HepG2 (cell line): ENCODE measurements around the gene NPHS1. TPM values are rescaled to one million over a fixed set of nuclear protein-coding genes. Genes with fewer than 3 reads are reported as not detected.
"Not testable (repeated sequence)": the region's sequence is repeated elsewhere in the genome, so short reads cannot be mapped to it uniquely, and the experiment has no call there.

Experiments
- ATAC-seq: fragments of 200-7000 bp; cut with Tn5 transposase; 3 replicates; pipeline ENCODE4 v1.9.1; 2020; ENCODE audit warnings: mild to moderate bottlenecking, moderate library complexity
- BruUV-seq: library from RNA; stranded (reverse); fragments of 400-500 nt; replicated peaks from 2 replicates; lab custom pipeline; 2021; lab: Mats Ljungman, UMichigan
- CTCF ChIA-PET: fragments of 300-600 bp; formaldehyde crosslinking; extraction: SDS; loops from one replicate; lab custom pipeline; 2021; ENCODE audit warnings: low total read pairs, inconsistent platforms, low intra/inter-chr PET ratio; lab: Yijun Ruan, JAX
- POLR2A ChIA-PET: fragments of 350-600 bp; sonication (Branson Sonifier 250); formaldehyde crosslinking; loops from one replicate; lab custom pipeline; 2020; ENCODE audit warnings: antibody characterized with exemption, inconsistent platforms; lab: Yijun Ruan, JAX
- DNase-seq: peaks from one replicate; pipeline ENCODE4 v3.0.0-alpha.2; 2015; ENCODE audit warnings: low spot score
- FAIRE-seq: peaks from 3 replicates; lab custom pipeline; 2011; peaks lifted over from hg19 to GRCh38; lab: Jason Lieb, UNC
- H2AFZ ChIP-seq: one replicate; pipeline ENCODE4 v1.6.1; 2011; ENCODE audit warnings: low read length, inconsistent platforms
- H3K27ac ChIP-seq: fragments of 300-600 bp; 3 replicates; pipeline ENCODE4 v1.8.0; 2011; ENCODE audit warnings: mixed run types, mild to moderate bottlenecking, mixed read lengths, low read length, inconsistent platforms; ENCODE audit not compliant: insufficient read depth; ENCODE audit errors: extremely low read length
- H3K27me3 ChIP-seq, 2 experiments: fragments of 200-600 bp in 1 of 2; 2 replicates in 1 of 2; 3 replicates in 1 of 2; pipeline versions ENCODE4 v1.6.0 to v1.8.0; 2011; ENCODE audit warnings: low read length in 2 of 2, mild to moderate bottlenecking in 2 of 2, moderate library complexity in 2 of 2, inconsistent platforms in 1 of 2; ENCODE audit not compliant: insufficient read depth in 2 of 2, control insufficient read depth in 1 of 2
- H3K36me3 ChIP-seq, 2 experiments: fragments of 200-600 bp in 1 of 2; replicated peaks in 1 of 2; 2 replicates in 1 of 2; 3 replicates in 1 of 2; pipeline versions ENCODE4 v1.5.1 to v1.8.0; 2011; ENCODE audit warnings: low read length in 2 of 2, inconsistent platforms in 1 of 2; ENCODE audit not compliant: insufficient read depth in 2 of 2, control insufficient read depth in 1 of 2
- H3K4me1 ChIP-seq: 2 replicates; pipeline ENCODE4 v1.5.1; 2012; ENCODE audit warnings: low read length, inconsistent platforms; ENCODE audit not compliant: insufficient read depth
- H3K4me2 ChIP-seq: 2 replicates; pipeline ENCODE4 v1.6.0; 2011; ENCODE audit warnings: low read depth, low read length, inconsistent platforms
- H3K4me3 ChIP-seq, 3 experiments: fragments of 200-600 bp in 1 of 3; sonication (generic), shearing (Covaris generic) in 1 of 3; replicated peaks in 1 of 3; 2 replicates each; pipeline ENCODE4 v1.5.1; 2011 to 2016; ENCODE audit warnings: low read length in 3 of 3, inconsistent platforms in 2 of 3, low read depth in 2 of 3, mild to moderate bottlenecking in 2 of 3, control low read depth in 1 of 3, mixed read lengths in 1 of 3; ENCODE audit not compliant: insufficient read depth in 1 of 3
- H3K79me2 ChIP-seq: one replicate; pipeline ENCODE4 v1.6.1; 2011; ENCODE audit warnings: low read length, inconsistent platforms; ENCODE audit not compliant: insufficient read depth
- H3K9ac ChIP-seq: 2 replicates; pipeline ENCODE4 v1.6.0; 2011; ENCODE audit warnings: mild to moderate bottlenecking, low read depth, low read length, inconsistent platforms; ENCODE audit not compliant: insufficient read depth
- H3K9me3 ChIP-seq: 2 replicates; pipeline ENCODE4 v1.5.1; 2012; ENCODE audit warnings: mild to moderate bottlenecking, low read length
- H4K20me1 ChIP-seq: 2 replicates; pipeline ENCODE4 v1.6.0; 2011; ENCODE audit warnings: inconsistent platforms, mild to moderate bottlenecking, low read length, moderate library complexity; ENCODE audit not compliant: insufficient read depth
- ARID5B ChIP-seq: IDR thresholded peaks from 2 replicates; pipeline ENCODE4 v1.4.0; 2020; ENCODE audit warnings: mild to moderate bottlenecking, missing genetic modification reagents
- ZBTB10 ChIP-seq: sonication (generic); formaldehyde crosslinking; IDR thresholded peaks from 2 replicates; pipeline ENCODE4 v1.4.0; 2020; ENCODE audit warnings: missing genetic modification reagents, borderline replicate concordance
- ZNF513 ChIP-seq: sonication (generic); formaldehyde crosslinking; conservative IDR thresholded peaks from 2 replicates; pipeline ENCODE4 v1.5.0; 2020; ENCODE audit warnings: missing genetic modification reagents
- ZNF792 ChIP-seq: IDR thresholded peaks from 2 replicates; pipeline ENCODE4 v1.6.1; 2016
- WGBS: methylation state at CpG from one replicate; pipeline ENCODE4 v1.1.6; 2017; ENCODE audit warnings: low lambda C conversion rate; 5-methylcytosine and 5-hydroxymethylcytosine counted together
- in situ Hi-C: cut with HindIII; loops from 2 replicates; pipeline ENCODE4 v1.10.0; 2017; ENCODE audit warnings: low pct_unique_long_range_greater_than_20kb; ENCODE audit not compliant: extremely low pct_ligation_motif_present
- intact Hi-C: fragments of 100-400 bp; cut with micrococcal nuclease; formaldehyde crosslinking; loops from one replicate; pipeline ENCODE4 v1.10.0; 2022; ENCODE audit not compliant: unreplicated experiment
- polyA plus RNA-seq, 8 experiments: library from polyadenylated mRNA; depleted of rRNA in 3 of 8; stranded (reverse) in 7 of 8; unstranded in 1 of 8; fragments of >200 nt; fragmentation: Illumina TruSeq in 4 of 8; extraction: Trizol in 4 of 8; gene quantifications; 2 replicates each; pipeline versions ENCODE4 v1.2.1 to v1.2.3, GENCODE V29; 2011 to 2016; ENCODE audit warnings: low read depth in 4 of 8, missing spikeins in 1 of 8, mixed read lengths in 1 of 8; ENCODE audit not compliant: insufficient read depth in 1 of 8
- total RNA-seq, 5 experiments: library from RNA; depleted of rRNA; stranded (reverse); fragments of >200 nt; fragmentation: Illumina TruSeq; extraction: Trizol; gene quantifications; 2 replicates each; pipeline ENCODE4 v1.2.3, GENCODE V29; 2016; ENCODE audit warnings: low read depth in 1 of 5

Gene NPHS1
- total and polyA plus RNA-seq, 2 of the 13 experiments (the other 11 are each of a cell fraction or from before 2014, with no cell fraction given): not detected

- H2AFZ ChIP-seq, H3K36me3 ChIP-seq, DNase-seq, H4K20me1 ChIP-seq, in situ Hi-C loops, H3K4me2 ChIP-seq, intact Hi-C loops, ATAC-seq, H3K9me3 ChIP-seq, H3K79me2 ChIP-seq, FAIRE-seq, H3K4me3 ChIP-seq, H3K27me3 ChIP-seq, BruUV-seq, CTCF ChIA-PET, H3K27ac ChIP-seq, H3K9ac ChIP-seq: not testable (repeated sequence)
- POLR2A ChIA-PET: interaction anchor here (0.8 kb wide), 1 partner anchor 9 kb away, joined by 3 read pairs; no protein-coding TSS in a partner anchor
- peaks cover 16% of the 10 kb centered on the region for H3K4me1 ChIP-seq
- 77% methylated on average over 26 of the region's 26 CpGs for WGBS
These were observed 17.9 kb upstream of the NPHS1 start for GRCh38 chr19:35870124-35870736.

GRCh38 chr19:35869327-35870123 is 17.2 kb upstream of the NPHS1 start:
- ChIA-PET CTCF (no interaction called here), POLR2A (interaction anchor here (0.8 kb wide), 1 partner anchor 10 kb away, joined by 3 read pairs; no protein-coding TSS in a partner anchor)
- 13% methylated on average over 26 of the region's 51 CpGs for WGBS
- Histone ChIP-seq H3K27ac (no peak overlapping the region), H3K36me3 (no peaks in the 10 kb centered on the region), H3K9ac (no peak overlapping the region), H3K27me3 (no peaks in the 10 kb centered on the region; a peak in 2 of 5 replicates), H3K4me3 (peak overlapping the region in 1 of 3 experiments; percentile 52; a peak in 1 of 6 replicates), H3K9me3 (no peaks in the 10 kb centered on the region), H3K4me1 (peaks cover 16% of the 10 kb centered on the region), H2AFZ (no peak overlapping the region), H3K4me2 (peak overlapping the region; percentile 61; the same call in 1 of the 2 replicates), H3K79me2 (no peaks in the 10 kb centered on the region), H4K20me1 (no peaks in the 10 kb centered on the region)
- ATAC-seq: peak; percentile 45
- in situ Hi-C loops (no loop called here), intact Hi-C loops (no loop called here)
- no TSS peak for BruUV-seq
- DNase-seq: peak; percentile 41
- FAIRE-seq: no peak
- TF ChIP-seq ARID5B (CRISPR knock-in tag): no peak
- no peak for TF ChIP-seq ZBTB10 (CRISPR knock-in tag)
- TF ChIP-seq ZNF513 (CRISPR knock-in tag): no peak
- no peak for TF ChIP-seq ZNF792 (CRISPR knock-in tag)
